ENCODE measurements around the gene RMP24.

RMP24 gene

DNA sequence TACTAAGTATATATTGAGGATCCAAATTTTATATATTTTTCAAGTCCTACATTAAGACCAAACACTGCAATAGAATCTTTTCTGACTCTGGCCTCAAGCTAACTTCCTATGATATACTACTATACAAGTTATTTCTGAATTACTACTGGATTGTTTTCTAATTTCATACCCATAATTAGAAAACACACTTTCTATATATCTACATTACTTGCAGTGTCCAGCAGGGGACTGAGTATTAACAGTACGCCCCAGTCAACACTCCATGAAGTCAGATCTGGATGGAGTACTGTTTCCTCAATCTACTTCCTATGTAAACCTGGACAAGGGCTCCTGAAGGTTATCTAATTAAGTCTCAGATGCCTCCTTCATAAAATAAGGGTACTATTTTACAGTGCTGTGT lies 26.5 kb downstream of the RMP24 start:
- Histone ChIP-seq H3K9me2 (replicated peaks; ENCODE audit: low read depth, low read length) (no peaks in the 10 kb centered on the region), H3K4me1 (ENCODE audit: insufficient read depth, low read length, poor library complexity, severe bottlenecking) (peaks cover 30% of the 10 kb centered on the region), H3K4me3 (ENCODE audit: low read length, poor library complexity, severe bottlenecking) (no peak overlapping the region), H3K9ac (ENCODE audit: low read depth, low read length, poor library complexity, severe bottlenecking) (no peak overlapping the region), H4K20me1 (ENCODE audit: insufficient read depth, low read length, poor library complexity, severe bottlenecking) (no peaks in the 10 kb centered on the region), H3K4me2 (ENCODE audit: low read depth, low read length, poor library complexity, severe bottlenecking) (peak overlapping the region; percentile 39), H3K27me3 (ENCODE audit: insufficient read depth, low read length, poor library complexity, severe bottlenecking) (no peaks in the 10 kb centered on the region), H3K9me3 (ENCODE audit: insufficient read depth, low read depth, low read length) (no peaks in the 10 kb centered on the region), H2AFZ (ENCODE audit: low read length) (no peak overlapping the region), H3K79me2 (ENCODE audit: insufficient read depth, low read length) (no peaks in the 10 kb centered on the region), H3K36me3 (ENCODE audit: insufficient read depth, low read length) (no peaks in the 10 kb centered on the region), H3F3A (ENCODE audit: low read depth) (no peaks in the 10 kb centered on the region)
- TF ChIP-seq, protein P1, sequence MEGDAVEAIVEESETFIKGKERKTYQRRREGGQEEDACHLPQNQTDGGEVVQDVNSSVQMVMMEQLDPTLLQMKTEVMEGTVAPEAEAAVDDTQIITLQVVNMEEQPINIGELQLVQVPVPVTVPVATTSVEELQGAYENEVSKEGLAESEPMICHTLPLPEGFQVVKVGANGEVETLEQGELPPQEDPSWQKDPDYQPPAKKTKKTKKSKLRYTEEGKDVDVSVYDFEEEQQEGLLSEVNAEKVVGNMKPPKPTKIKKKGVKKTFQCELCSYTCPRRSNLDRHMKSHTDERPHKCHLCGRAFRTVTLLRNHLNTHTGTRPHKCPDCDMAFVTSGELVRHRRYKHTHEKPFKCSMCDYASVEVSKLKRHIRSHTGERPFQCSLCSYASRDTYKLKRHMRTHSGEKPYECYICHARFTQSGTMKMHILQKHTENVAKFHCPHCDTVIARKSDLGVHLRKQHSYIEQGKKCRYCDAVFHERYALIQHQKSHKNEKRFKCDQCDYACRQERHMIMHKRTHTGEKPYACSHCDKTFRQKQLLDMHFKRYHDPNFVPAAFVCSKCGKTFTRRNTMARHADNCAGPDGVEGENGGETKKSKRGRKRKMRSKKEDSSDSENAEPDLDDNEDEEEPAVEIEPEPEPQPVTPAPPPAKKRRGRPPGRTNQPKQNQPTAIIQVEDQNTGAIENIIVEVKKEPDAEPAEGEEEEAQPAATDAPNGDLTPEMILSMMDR (conservative IDR thresholded peaks at IDR 0.05; ENCODE audit: low read length), result peak; percentile 63
- no peak for TF ChIP-seq EZH2phosphoT487 (IDR thresholded peaks at IDR 0.05; ENCODE audit: borderline replicate concordance)

DNA sequence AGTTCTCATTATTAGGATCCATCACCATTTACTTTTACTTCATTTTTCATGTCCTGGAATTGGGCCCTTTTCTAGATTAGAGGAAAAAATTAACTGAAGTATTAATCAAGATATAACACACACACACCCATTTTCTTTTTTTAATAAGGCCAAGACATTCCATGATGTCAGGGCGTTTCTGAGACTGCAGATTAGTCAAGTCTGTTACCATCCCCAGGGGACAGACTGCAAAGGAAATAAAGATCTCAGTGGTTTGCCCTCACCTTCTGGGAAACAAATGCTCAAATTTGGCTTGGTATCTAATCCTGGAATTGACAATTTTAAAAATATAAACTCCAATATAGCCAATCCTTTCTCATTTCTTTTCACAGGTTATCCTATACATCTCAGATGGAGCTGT lies 27.4 kb downstream of the RMP24 start:
- Histone ChIP-seq H3K9ac (ENCODE audit: low read depth, low read length, poor library complexity, severe bottlenecking) (no peak overlapping the region), H3F3A (ENCODE audit: low read depth) (no peaks in the 10 kb centered on the region), H3K4me2 (ENCODE audit: low read depth, low read length, poor library complexity, severe bottlenecking) (peak overlapping the region; percentile 39)

DNA sequence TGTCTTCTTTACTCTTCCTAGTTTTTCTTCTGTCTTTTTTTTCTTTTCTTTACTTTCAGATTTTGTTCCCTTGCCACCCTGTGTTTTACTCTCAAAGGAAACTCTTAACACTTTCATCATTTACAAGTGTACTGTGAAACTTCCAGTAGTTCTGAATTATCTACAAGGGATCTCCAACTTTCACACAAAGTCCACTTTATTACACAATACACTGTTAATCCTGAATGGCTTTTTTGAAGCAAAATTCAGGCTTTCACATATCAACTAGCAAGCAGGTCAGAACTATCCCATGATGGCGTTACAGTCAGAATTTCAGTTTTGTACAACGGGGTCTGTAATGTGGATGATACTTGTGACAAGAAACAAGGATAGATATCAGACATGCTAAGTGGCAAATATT lies 34.5 kb downstream of the RMP24 start:
- Histone ChIP-seq H3K4me2 (ENCODE audit: low read depth, low read length, poor library complexity, severe bottlenecking) (no peak overlapping the region), H3K9ac (ENCODE audit: low read depth, low read length, poor library complexity, severe bottlenecking) (no peak overlapping the region), H3K79me2 (ENCODE audit: insufficient read depth, low read length) (no peaks in the 10 kb centered on the region), H3K4me1 (ENCODE audit: insufficient read depth, low read length, poor library complexity, severe bottlenecking) (peaks cover 8% of the 10 kb centered on the region), H2AFZ (ENCODE audit: low read length) (no peak overlapping the region), H3F3A (ENCODE audit: low read depth) (no peaks in the 10 kb centered on the region), H3K27me3 (ENCODE audit: insufficient read depth, low read length, poor library complexity, severe bottlenecking) (no peaks in the 10 kb centered on the region), H3K4me3 (ENCODE audit: low read length, poor library complexity, severe bottlenecking) (no peak overlapping the region), H3K36me3 (ENCODE audit: insufficient read depth, low read length) (no peaks in the 10 kb centered on the region), H4K20me1 (ENCODE audit: insufficient read depth, low read length, poor library complexity, severe bottlenecking) (no peaks in the 10 kb centered on the region), H3K9me3 (ENCODE audit: insufficient read depth, low read depth, low read length) (no peaks in the 10 kb centered on the region), H3K9me2 (replicated peaks; ENCODE audit: low read depth, low read length) (no peaks in the 10 kb centered on the region)
- TF ChIP-seq EZH2phosphoT487 (IDR thresholded peaks at IDR 0.05; ENCODE audit: borderline replicate concordance), result no peak
- TF ChIP-seq, protein P1 (conservative IDR thresholded peaks at IDR 0.05; ENCODE audit: low read length), result no peak

More for the DNA sequence above, 27.4 kb downstream of the RMP24 start:
- H3K27me3 ChIP-seq (ENCODE audit: insufficient read depth, low read length, poor library complexity, severe bottlenecking), result no peaks in the 10 kb centered on the region
- H3K36me3 ChIP-seq (ENCODE audit: insufficient read depth, low read length), result no peaks in the 10 kb centered on the region
- no peaks in the 10 kb centered on the region for H3K9me3 ChIP-seq (ENCODE audit: insufficient read depth, low read depth, low read length)
- no peak overlapping the region for H2AFZ ChIP-seq (ENCODE audit: low read length)
- no peak overlapping the region for H3K4me3 ChIP-seq (ENCODE audit: low read length, poor library complexity, severe bottlenecking)
- H3K79me2 ChIP-seq (ENCODE audit: insufficient read depth, low read length), result no peaks in the 10 kb centered on the region
- peaks cover 30% of the 10 kb centered on the region for H3K4me1 ChIP-seq (ENCODE audit: insufficient read depth, low read length, poor library complexity, severe bottlenecking)
- H4K20me1 ChIP-seq (ENCODE audit: insufficient read depth, low read length, poor library complexity, severe bottlenecking), result no peaks in the 10 kb centered on the region
- TF ChIP-seq, protein P1 (conservative IDR thresholded peaks at IDR 0.05; ENCODE audit: low read length), result no peak
- no peak for TF ChIP-seq EZH2phosphoT487 (IDR thresholded peaks at IDR 0.05; ENCODE audit: borderline replicate concordance)
- H3K9me2 ChIP-seq (replicated peaks; ENCODE audit: low read depth, low read length), result no peaks in the 10 kb centered on the region

Measured in Loucy (cell line).